WTC11 (cell line): ENCODE measurements around the gene NEMP1. TPM values are rescaled to one million over a fixed set of nuclear protein-coding genes. Genes with fewer than 3 reads are reported as not detected.

Experiments used
- ATAC-seq: fragments of 200-7000 bp; cut with Tn5 transposase; 2 replicates; pipeline ENCODE4 v1.10.0; 2021; ENCODE audit warnings: mild to moderate bottlenecking, moderate library complexity
- CTCF ChIA-PET: fragments of 300-600 bp; sonication (Branson Sonifier 250); formaldehyde crosslinking; loops from one replicate; lab custom pipeline; 2021; ENCODE audit warnings: antibody characterized with exemption; lab: Charles Lee
- POLR2A ChIA-PET: fragments of 350-600 bp; sonication (Branson Sonifier 250); formaldehyde crosslinking; loops from one replicate; lab custom pipeline; 2021; ENCODE audit warnings: antibody characterized with exemption; lab: Charles Lee
- DNase-seq: peaks from one replicate; pipeline ENCODE4 v3.0.0; 2021; ENCODE audit warnings: low spot score
- H3K27ac Mint-ChIP-seq: 2 replicates; pipeline ENCODE4 v1.8.0; 2021; ENCODE audit warnings: mixed read lengths
- H3K27me3 Mint-ChIP-seq: 2 replicates; pipeline ENCODE4 v1.8.0; 2021; ENCODE audit warnings: low read depth, mild to moderate bottlenecking, moderate library complexity, mixed read lengths
- H3K36me3 Mint-ChIP-seq: 2 replicates; pipeline ENCODE4 v1.8.0; 2021; ENCODE audit warnings: mixed read lengths
- H3K4me1 Mint-ChIP-seq: 2 replicates; pipeline ENCODE4 v1.8.0; 2022; ENCODE audit warnings: mixed read lengths
- H3K4me3 Mint-ChIP-seq: 2 replicates; pipeline ENCODE4 v1.8.0; 2021; ENCODE audit warnings: mild to moderate bottlenecking, moderate library complexity, mixed read lengths
- H3K9me3 Mint-ChIP-seq: 2 replicates; pipeline ENCODE4 v1.8.0; 2021; ENCODE audit warnings: mixed read lengths
- ATF3 ChIP-seq: sonication (generic); formaldehyde crosslinking; conservative IDR thresholded peaks from 2 replicates; pipeline ENCODE4 v1.8.1; 2022; ENCODE audit warnings: mild to moderate bottlenecking, missing genetic modification reagents
- ATF6 ChIP-seq: sonication (generic); formaldehyde crosslinking; IDR thresholded peaks from 2 replicates; pipeline ENCODE4 v1.8.1; 2023; ENCODE audit warnings: mild to moderate bottlenecking, missing genetic modification reagents
- CTCF ChIP-seq: fragments of 200-600 bp; IDR thresholded peaks from 2 replicates; pipeline ENCODE4 v1.8.0; 2022; ENCODE audit warnings: antibody characterized with exemption
- E2F5 ChIP-seq: sonication (generic); formaldehyde crosslinking; IDR thresholded peaks from 2 replicates; pipeline ENCODE4 v1.8.1; 2022; ENCODE audit warnings: mild to moderate bottlenecking, moderate library complexity, missing genetic modification reagents
- ERG ChIP-seq: fragments of 250-450 bp; sonication (Bioruptor Pico); IDR thresholded peaks from 2 replicates; pipeline ENCODE4 v1.8.0; 2021; ENCODE audit warnings: mild to moderate bottlenecking
- GRHL2 ChIP-seq: fragments of 250-450 bp; sonication (Bioruptor Pico); IDR thresholded peaks from 2 replicates; pipeline ENCODE4 v1.8.0; 2022; ENCODE audit warnings: mild to moderate bottlenecking, moderate library complexity; ENCODE audit not compliant: insufficient replicate concordance, severe bottlenecking
- GTF2I ChIP-seq: fragments of 250-450 bp; sonication (Bioruptor Pico); conservative IDR thresholded peaks from 2 replicates; pipeline ENCODE4 v1.4.0; 2021; ENCODE audit warnings: mild to moderate bottlenecking
- MXD4 ChIP-seq: fragments of 250-450 bp; sonication (Bioruptor Pico); IDR thresholded peaks from 2 replicates; pipeline ENCODE4 v1.8.0; 2021; ENCODE audit warnings: mild to moderate bottlenecking, moderate library complexity, borderline replicate concordance
- MYBL2 ChIP-seq: sonication (generic); formaldehyde crosslinking; IDR thresholded peaks from 2 replicates; pipeline ENCODE4 v1.8.1; 2023; ENCODE audit warnings: mild to moderate bottlenecking, moderate library complexity, missing genetic modification reagents
- PREB ChIP-seq: sonication (generic); formaldehyde crosslinking; IDR thresholded peaks from 2 replicates; pipeline ENCODE4 v1.8.1; 2022; ENCODE audit warnings: mild to moderate bottlenecking, missing genetic modification reagents, moderate library complexity, borderline replicate concordance
- SMAD4 ChIP-seq: sonication (generic); formaldehyde crosslinking; IDR thresholded peaks from 2 replicates; pipeline ENCODE4 v1.8.0; 2022; ENCODE audit warnings: mild to moderate bottlenecking, missing genetic modification reagents
- SOX15 ChIP-seq: fragments of 250-450 bp; sonication (Bioruptor Pico); IDR thresholded peaks from 2 replicates; pipeline ENCODE4 v1.9.0; 2021; ENCODE audit warnings: mild to moderate bottlenecking
- SP1 ChIP-seq: sonication (generic); formaldehyde crosslinking; conservative IDR thresholded peaks from 2 replicates; pipeline ENCODE4 v1.8.1; 2022; ENCODE audit warnings: missing genetic modification reagents
- ZMAT4 ChIP-seq: fragments of 250-450 bp; sonication (Bioruptor Pico); IDR thresholded peaks from 2 replicates; pipeline ENCODE4 v1.9.0; 2021; ENCODE audit warnings: mild to moderate bottlenecking
- ZNF138 ChIP-seq: sonication (generic); formaldehyde crosslinking; conservative IDR thresholded peaks from 2 replicates; pipeline ENCODE4 v1.8.1; 2022; ENCODE audit warnings: mild to moderate bottlenecking, moderate library complexity, missing genetic modification reagents
- ZNF263 ChIP-seq: sonication (generic); formaldehyde crosslinking; IDR thresholded peaks from 2 replicates; pipeline ENCODE4 v1.8.1; 2022; ENCODE audit warnings: low read depth, mild to moderate bottlenecking, moderate library complexity, missing genetic modification reagents
- ZNF281 ChIP-seq: sonication (generic); formaldehyde crosslinking; IDR thresholded peaks from 2 replicates; pipeline ENCODE4 v1.8.0; 2023; ENCODE audit warnings: mild to moderate bottlenecking, missing genetic modification reagents
- ZNF532 ChIP-seq: fragments of 250-450 bp; sonication (Bioruptor Pico); IDR thresholded peaks from 2 replicates; pipeline ENCODE4 v1.9.0; 2021; ENCODE audit warnings: mild to moderate bottlenecking, borderline replicate concordance
- total RNA-seq: library from RNA; stranded (reverse); gene quantifications from 3 replicates; pipeline ENCODE4 v1.2.3, GENCODE V29; 2021

The NEMP1 gene
- total RNA-seq, 1 experiment from 2014 or later = 41.9 TPM

- TF ChIP-seq GTF2I (CRISPR knock-in tag) (no peak), GRHL2 (no peak)
These were observed 34.1 kb downstream of the NEMP1 start (continued) for GRCh38 chr12:57044468-57044867.

GRCh38 chr12:57042695-57043094, 35.9 kb downstream of the NEMP1 start:
- Mint-ChIP-seq H3K27me3 (peaks cover 10% of the 10 kb centered on the region; the same call in 1 of the 2 replicates), H3K9me3 (no peaks in the 10 kb centered on the region), H3K4me3 (no peak overlapping the region), H3K4me1 (peaks cover 4% of the 10 kb centered on the region), H3K36me3 (no peaks in the 10 kb centered on the region), H3K27ac (no peak overlapping the region)
- TF ChIP-seq ATF6 (CRISPR knock-in tag) (no peak), SP1 (CRISPR knock-in tag) (no peak), E2F5 (CRISPR knock-in tag) (no peak), ZMAT4 (CRISPR knock-in tag) (no peak), ZNF532 (CRISPR knock-in tag) (no peak), GTF2I (CRISPR knock-in tag) (no peak), GRHL2 (no peak), ZNF281 (CRISPR knock-in tag) (no peak), ZNF263 (CRISPR knock-in tag) (no peak), ERG (no peak), ATF3 (CRISPR knock-in tag) (no peak), SOX15 (CRISPR knock-in tag) (no peak), ZNF138 (CRISPR knock-in tag) (no peak), MXD4 (no peak), SMAD4 (no peak), PREB (CRISPR knock-in tag) (no peak), CTCF (no peak), MYBL2 (CRISPR knock-in tag) (no peak)
- ATAC-seq = no peak
- ChIA-PET CTCF (interaction anchor here (1.4 to 2.5 kb wide), 2 partner anchors 69 to 82 kb away, joined by 3 to 9 read pairs; partner anchors contain the start of gene STAT6), POLR2A (no interaction called here)
- DNase-seq = no peak
